Activated T-cell treated with anti-CD3 and anti-CD28 coated beads for 48 hours (primary cell): ENCODE results near the gene SWI5.
"Not testable (repeated sequence)": the region's sequence is repeated elsewhere in the genome, so short reads cannot be mapped to it uniquely, and the experiment has no call there.

Source experiments
- DNase-seq: peaks from one replicate; pipeline ENCODE4 v3.0.0-alpha.2; 2020; ENCODE audit warnings: low read depth

SWI5 gene

DNA sequence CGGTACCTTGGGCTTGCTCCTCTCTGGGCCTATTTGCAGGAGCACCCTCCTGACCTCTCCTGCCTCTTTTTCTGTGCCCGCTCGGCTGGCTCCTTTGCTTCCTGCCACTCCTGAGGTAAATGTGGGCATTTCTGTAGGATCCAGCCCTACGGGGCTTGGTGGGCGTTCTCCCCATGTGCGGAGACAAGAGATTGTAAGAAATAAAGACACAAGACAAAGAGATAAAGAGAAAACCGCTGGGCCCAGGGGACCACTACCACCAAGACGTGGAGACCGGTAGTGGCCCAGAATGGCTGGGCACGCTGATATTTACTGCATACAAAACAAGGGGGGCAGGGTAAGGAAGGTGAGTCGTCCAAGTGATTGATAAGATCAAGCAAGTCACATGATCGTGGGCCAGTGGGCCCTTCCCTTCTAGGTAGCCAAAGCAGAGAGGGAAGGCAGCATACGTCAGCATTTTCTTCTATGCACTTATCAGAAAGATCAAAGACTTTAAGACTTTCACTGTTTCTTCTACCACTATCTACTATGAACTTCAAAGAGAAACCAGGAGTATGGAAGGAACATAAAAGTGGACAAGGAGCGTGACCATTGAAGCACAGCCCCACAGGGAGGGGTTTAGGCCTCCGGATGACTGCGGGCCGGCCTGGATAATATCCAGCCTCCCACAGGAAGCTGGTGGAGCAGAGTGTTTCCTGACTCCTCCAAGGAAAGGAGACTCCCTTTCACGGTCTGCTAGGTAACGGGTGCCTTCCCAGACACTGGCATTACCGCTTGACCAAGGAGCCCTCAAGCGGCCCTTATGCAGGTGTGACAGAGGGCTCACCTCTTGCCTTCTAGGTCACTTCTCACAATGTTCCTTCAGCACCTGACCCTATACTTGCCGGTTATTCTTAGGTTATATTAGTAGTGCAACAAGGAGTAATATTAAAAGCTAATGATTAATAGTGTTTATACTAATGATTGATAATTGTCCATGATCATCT lies 3.3 kb downstream of the SWI5 start:
- not testable (repeated sequence) for DNase-seq

GRCh38 chr9:128280084-128280622 lies 4.1 kb downstream of the SWI5 start:
- no peak for DNase-seq

GRCh38 chr9:128282500-128282899 lies 6.4 kb downstream of the SWI5 start:
- no peak for DNase-seq

GRCh38 chr9:128285033-128285784 lies 9.1 kb downstream of the SWI5 start:
- DNase-seq: no peak

DNA sequence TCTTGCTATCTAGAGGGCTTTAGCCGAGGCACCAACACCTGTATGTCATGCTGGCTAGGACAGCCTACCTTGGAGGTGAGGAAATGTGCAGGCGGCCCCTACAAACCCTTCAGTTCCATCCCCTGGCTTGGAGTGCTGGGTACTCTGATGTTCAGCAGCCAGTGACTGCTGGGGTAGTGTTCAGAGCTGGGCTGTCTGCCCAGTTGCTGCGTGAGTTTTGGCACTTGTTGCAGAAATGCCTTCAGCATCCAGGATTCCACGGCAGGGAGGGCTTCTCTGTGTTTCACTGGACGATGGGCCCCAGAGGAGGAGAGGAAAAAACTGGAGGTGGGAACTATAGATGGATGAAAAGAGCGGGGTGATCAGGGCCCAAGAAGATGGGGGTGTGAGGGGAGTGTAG lies 10.4 kb downstream of the SWI5 start:
- no peak for DNase-seq

- no peak for DNase-seq
Measured at GRCh38 chr9:128288273-128289004, 12.4 kb downstream of the SWI5 start.

DNA sequence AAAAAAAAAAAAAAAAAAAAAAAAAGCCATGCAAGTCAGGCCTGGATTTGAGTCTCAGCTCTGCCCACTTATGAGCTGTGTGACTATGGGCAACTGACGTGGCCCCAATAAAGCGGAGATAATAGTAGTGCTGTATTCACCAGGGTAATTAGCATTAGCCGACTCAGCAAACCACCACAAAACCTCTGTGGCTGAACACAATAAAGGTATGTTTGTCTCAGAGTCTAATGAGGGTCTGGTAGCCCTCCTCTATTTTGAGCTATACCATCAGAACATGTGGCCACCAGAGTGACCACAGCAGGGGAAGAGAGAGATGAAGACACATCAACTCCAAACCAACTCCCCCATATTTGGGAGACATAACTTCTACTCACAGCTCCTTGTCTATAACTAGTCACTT lies 15.9 kb downstream of the SWI5 start:
- no peak for DNase-seq

GRCh38 chr9:128293091-128293490 lies 17.0 kb downstream of the SWI5 start:
- no peak for DNase-seq

DNA sequence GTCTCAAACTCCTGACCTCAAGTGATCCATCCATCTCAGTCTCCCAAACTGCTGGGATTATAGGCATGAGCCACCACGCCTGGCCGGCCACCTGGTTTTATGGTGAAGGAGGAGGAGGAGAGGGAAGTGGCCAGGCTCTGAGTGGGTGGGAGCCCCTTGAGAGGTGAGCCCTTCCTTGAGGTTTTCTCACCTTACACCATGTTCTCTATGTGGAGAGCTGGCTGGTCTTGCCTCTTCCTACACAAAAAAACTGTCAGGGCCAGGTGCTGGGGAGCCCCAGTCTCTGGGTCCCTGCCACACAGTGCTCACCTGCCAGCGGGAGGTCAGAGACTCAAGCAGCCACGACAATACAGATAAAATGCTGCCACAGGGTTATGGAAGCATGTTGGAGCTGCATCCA lies 18.1 kb downstream of the SWI5 start:
- no peak for DNase-seq

DNA sequence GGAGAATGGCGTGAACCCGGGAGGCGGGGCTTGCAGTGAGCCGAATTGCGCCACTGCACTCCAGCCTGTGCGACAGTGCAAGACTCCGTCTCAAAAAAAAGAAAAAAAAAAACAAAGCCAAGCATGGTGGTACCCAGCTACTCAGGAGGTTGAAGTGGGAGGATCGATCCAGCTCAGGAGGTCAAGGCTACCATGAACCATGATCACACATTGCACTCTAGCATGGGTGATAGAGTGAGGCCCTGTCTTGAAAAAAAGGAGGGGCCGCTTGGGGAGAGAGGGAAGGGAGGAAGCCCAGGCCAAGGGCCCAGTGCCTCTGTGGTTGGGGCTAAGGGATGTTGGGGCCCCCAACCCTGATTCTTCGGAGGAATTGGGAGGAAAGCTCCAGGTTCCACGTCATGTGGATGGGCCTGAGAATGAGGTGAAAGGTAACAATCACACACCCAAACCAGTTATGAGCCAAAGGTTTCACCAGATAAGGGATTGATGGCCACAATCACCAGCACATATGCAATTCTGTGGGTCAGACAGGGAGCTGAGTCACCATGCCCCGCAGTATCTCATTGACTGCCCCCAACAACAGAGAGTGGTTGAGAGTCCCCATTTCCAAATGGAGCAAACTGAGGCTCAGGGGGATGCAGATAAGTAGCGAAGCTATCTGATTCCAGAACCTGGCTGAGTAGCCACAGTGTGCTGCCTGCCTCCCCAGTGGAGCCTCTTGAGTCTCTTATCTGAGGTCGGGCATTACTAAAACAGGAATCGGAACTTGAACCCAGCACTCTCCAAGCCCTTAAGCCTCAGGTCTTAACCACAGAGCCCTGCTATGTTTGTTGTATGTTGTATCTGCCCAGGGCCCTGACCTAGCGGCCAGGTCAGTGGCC lies 20.5 kb downstream of the SWI5 start:
- no peak for DNase-seq

- DNase-seq: no peak
Measured at GRCh38 chr9:128297221-128297773, 21.2 kb downstream of the SWI5 start.

GRCh38 chr9:128298535-128299482 lies 22.7 kb downstream of the SWI5 start:
- no peak for DNase-seq

- DNase-seq: no peak
Measured at GRCh38 chr9:128304136-128304970, 28.3 kb downstream of the SWI5 start.

GRCh38 chr9:128304971-128305288 lies 28.9 kb downstream of the SWI5 start:
- DNase-seq: no peak

DNA sequence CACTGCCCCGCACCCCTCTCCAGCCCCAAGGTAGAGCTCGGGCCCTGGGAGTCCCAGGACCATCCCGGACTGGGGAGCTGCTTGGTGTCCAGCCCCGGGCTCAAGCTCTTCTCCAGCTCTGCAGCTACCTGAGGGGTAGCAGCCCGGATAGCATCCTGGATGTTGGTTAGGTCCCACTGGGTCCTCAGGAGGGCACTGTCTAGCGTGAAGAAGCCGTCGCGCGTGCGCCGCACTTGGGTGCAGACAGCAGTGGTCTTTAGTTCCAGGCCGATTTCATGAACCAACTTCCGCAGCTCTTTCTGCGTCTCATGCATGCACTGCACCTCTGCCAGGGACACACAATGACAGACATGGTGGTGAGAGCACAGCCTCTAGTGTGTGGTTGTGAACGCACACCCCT lies 33.5 kb downstream of the SWI5 start:
- no peak for DNase-seq

DNA sequence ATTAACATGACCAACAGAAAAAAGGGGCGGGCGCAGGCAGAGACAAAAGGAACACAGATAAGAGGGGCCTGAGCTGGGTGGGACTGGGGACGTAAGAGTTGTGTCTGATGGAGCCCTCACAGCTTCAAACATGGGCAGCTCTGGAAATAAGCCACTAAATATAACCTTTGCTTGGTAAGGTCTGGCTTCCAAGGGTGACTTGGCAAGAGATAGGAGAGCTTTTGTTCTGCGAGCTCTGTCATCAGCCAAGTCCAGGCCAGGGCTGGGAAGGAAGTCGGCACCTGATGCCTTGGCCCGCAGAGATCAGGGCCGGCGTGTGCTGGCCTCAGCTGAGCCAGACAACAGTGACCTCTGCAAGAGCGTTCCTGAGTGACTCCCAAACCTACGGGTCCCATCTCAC lies 34.4 kb downstream of the SWI5 start:
- no peak for DNase-seq

GRCh38 chr9:128314697-128315096 lies 38.6 kb downstream of the SWI5 start:
- no peak for DNase-seq

DNA sequence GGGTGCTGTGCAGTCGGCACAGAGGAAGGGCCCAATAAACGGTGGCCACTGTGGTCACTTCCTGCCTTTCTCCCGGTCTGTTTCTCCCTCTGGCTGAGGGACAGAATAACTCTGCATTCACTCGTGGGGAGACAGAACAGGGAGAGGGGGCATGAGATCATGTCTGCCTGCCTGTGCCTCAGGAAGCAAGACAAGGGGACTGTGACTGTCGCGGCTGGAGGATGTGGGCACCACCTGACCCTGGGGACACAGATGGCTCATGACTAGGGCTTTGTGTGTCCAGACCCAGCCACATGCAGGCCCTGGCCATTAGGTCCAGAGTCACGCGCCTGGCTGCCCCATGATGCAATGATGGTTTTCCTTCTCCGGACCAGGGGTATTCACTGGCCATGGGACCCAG lies 40.3 kb downstream of the SWI5 start:
- no peak for DNase-seq

DNA sequence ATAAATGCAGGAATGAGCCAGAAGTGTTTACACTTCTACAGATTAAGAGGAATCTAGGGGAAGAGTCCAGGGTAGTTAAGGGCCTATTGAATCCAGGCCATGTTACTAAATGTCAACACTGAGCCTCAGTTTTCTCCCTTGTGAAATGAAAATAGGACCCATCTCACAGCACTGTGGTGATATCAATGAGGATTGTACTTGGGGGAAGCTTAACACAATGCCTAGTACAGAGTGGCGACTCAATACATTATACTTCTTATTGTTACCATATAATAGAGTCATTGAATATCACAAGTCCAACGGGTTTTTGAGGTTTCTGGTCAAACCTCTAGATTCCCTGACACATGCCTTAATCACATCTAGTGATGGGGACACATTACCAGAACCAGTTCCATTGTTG lies 41.6 kb downstream of the SWI5 start:
- no peak for DNase-seq
